Ovary (tissue), 9 donors: ENCODE data around the gene STMN3. TPM values are rescaled to one million over a fixed set of nuclear protein-coding genes. Genes with fewer than 3 reads are reported as not detected.
A peak's percentile ranks its signal among the peaks of the same experiment; 100 is the strongest.

Experiments
- DNase-seq, 5 donors: peaks; one replicate each; pipeline ENCODE4 v3.0.0-alpha.2; 2019 to 2020
- H3K27ac ChIP-seq, 2 donors: fragments of 200-600 bp; one replicate each; pipeline versions ENCODE4 v1.5.1 to v1.8.0; 2019 to 2022
- H3K27me3 ChIP-seq: fragments of 200-600 bp; one replicate; pipeline ENCODE4 v1.8.0; 2022
- H3K36me3 ChIP-seq: fragments of 200-600 bp; sonication (generic); one replicate; pipeline ENCODE4 v1.5.1; 2019
- H3K4me1 ChIP-seq: one replicate; pipeline ENCODE4 v1.8.1; 2013; ENCODE audit warnings: mild to moderate bottlenecking, moderate library complexity; ENCODE audit not compliant: insufficient read depth
- H3K4me3 ChIP-seq: fragments of 200-600 bp; sonication (generic); one replicate; pipeline ENCODE4 v1.5.1; 2017
- H3K9me3 ChIP-seq, 2 donors: fragments of 200-600 bp in 1 of 2; sonication (generic) in 1 of 2; one replicate each; pipeline versions ENCODE4 v1.5.1 to v1.8.1; 2013 to 2019; ENCODE audit warnings: mild to moderate bottlenecking in 1 of 2, moderate library complexity in 1 of 2
- EP300 ChIP-seq: sonication (generic); formaldehyde crosslinking; IDR thresholded peaks from one replicate; pipeline ENCODE4 v1.6.1; 2017; ENCODE audit warnings: antibody characterized with exemption
- POLR2A ChIP-seq: fragments of 450-650 bp; IDR thresholded peaks from one replicate; pipeline ENCODE4 v1.6.1; 2017; ENCODE audit warnings: antibody characterized with exemption, mild to moderate bottlenecking, moderate library complexity
- WGBS, 3 donors: extraction: QIAGEN DNeasy Blood & Tissue Kit in 1 of 3; methylation state at CpG; one replicate each; pipeline versions ENCODE4 v1.1.5 to v1.1.7; 2013 to 2017; 5-methylcytosine and 5-hydroxymethylcytosine counted together
- intact Hi-C, 4 donors: fragments of 100-400 bp; cut with DNase I; formaldehyde crosslinking; loops; one replicate each; pipeline versions ENCODE4 v1.11.0 to v1.15.1; 2022 to 2023
- polyA plus RNA-seq, 2 donors: library from polyadenylated mRNA; stranded (reverse); fragments of 200-250 nt in 1 of 2; fragments of 350-450 nt in 1 of 2; fragmentation: Illumina TruSeq in 1 of 2; extraction: RNeasy Lipid Tissue Mini Kit (QIAGEN cat#74804) in 1 of 2; gene quantifications; one replicate each; pipeline ENCODE4 v1.2.3, GENCODE V29; 2013 to 2014
- total RNA-seq, 7 donors: library from RNA; depleted of rRNA in 2 of 7; stranded (reverse); fragments of >200 nt in 2 of 7; fragmentation: NEBNext Ultra II Directional in 3 of 7; extraction: Animal tissue kit (Norgen Biotek cat#: 25700) in 3 of 7; gene quantifications; one replicate each; pipeline versions ENCODE4 v1.1.0 to v1.2.4, GENCODE V29; 2016 to 2023
- TF ChIP-seq, protein P1 (sequence below), 3 donors: fragments of 450-650 bp in 2 of 3; fragments of 200-600 bp in 1 of 3; IDR thresholded peaks; one replicate each; pipeline versions ENCODE4 v1.5.1 to v1.8.0; 2016 to 2022; ENCODE audit warnings: antibody characterized with exemption in 3 of 3, mild to moderate bottlenecking in 1 of 3
- donor health status: DM: no; HTN: no; CAD: no; lungs with moderate emphysema.
- donor health status: DM: no; HTN: no; CAD: no.
- donor health status: Bipolar disorder and iron deficiency.
- donor health status: DM: yes; HTN: yes; CAD: no.
- donor health status: DM: no; HTN: no; CAD: no.
- donor health status: DM: yes; HTN: yes; CAD: no.

Gene STMN3
- total and polyA plus RNA-seq, 9 donors: 7.4 to 91.1 (median 58.7) TPM

DNA sequence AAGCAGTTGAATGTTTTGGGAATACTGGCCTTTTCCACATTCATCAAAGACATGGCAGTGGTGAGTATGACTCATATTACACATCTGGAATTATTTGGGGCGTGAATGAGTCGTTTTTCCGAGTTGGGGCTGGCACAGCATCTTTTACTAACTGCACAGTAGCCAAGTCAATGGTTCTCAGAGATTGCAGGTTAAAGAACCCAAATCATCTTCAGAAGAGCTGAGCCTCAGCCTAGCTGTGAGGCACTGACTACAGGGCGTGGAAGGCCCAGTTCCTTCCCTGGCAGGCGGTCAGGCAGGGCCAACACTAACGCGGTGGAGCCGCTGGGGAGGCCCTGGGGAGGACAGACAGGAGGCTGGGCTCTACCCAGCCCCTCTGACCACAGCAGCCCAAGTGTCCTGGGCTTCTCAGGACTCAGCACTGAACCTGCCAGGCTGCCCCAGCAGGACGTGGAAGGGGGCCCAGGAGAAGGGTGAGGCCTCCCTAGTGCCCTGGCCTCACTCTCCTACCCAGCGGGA is 59.1 kb downstream of the STMN3 start:
- no peak for TF ChIP-seq EP300
- TF ChIP-seq, protein P1, sequence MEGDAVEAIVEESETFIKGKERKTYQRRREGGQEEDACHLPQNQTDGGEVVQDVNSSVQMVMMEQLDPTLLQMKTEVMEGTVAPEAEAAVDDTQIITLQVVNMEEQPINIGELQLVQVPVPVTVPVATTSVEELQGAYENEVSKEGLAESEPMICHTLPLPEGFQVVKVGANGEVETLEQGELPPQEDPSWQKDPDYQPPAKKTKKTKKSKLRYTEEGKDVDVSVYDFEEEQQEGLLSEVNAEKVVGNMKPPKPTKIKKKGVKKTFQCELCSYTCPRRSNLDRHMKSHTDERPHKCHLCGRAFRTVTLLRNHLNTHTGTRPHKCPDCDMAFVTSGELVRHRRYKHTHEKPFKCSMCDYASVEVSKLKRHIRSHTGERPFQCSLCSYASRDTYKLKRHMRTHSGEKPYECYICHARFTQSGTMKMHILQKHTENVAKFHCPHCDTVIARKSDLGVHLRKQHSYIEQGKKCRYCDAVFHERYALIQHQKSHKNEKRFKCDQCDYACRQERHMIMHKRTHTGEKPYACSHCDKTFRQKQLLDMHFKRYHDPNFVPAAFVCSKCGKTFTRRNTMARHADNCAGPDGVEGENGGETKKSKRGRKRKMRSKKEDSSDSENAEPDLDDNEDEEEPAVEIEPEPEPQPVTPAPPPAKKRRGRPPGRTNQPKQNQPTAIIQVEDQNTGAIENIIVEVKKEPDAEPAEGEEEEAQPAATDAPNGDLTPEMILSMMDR (IDR thresholded peaks at IDR 0.05): no peak
- TF ChIP-seq POLR2A: no peak
- no peak overlapping the region for H3K4me3 ChIP-seq
- intact Hi-C loops: no loop called here
- H3K9me3 ChIP-seq: no peaks in the 10 kb centered on the region
- no peak for DNase-seq
- 33 to 62% (median 41%) methylated on average over 10 of the region's 10 CpGs for WGBS, 3 donors
- no peaks in the 10 kb centered on the region for H3K36me3 ChIP-seq
- no peaks in the 10 kb centered on the region for H3K27me3 ChIP-seq
- peak overlapping the region in 1 of 2 donors; percentile 10 for H3K27ac ChIP-seq
- no peaks in the 10 kb centered on the region for H3K4me1 ChIP-seq

DNA sequence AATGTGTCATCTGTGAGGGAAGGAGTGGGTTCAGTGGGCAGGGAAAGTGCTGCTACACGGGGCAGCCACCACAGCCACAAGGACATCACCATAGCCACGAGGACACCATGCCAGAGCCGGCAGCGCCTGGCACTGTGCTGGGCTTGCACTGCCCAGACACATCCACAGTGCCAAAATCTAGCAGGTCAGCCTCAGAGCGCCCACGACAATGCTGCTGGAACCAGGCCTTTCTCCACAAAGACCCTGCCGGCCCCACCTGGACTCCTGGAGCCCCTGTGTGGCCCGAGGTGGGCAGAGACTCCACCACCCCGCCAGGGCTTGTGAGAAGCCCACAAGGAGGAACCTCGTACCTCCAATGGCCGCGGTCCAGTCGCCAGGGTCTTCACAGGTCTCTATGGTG is 60.6 kb downstream of the STMN3 start:
- no peaks in the 10 kb centered on the region for H3K27me3 ChIP-seq
- TF ChIP-seq, protein P1 (IDR thresholded peaks at IDR 0.05): no peak
- TF ChIP-seq EP300 (no peak), POLR2A (no peak)
- 90 to 95% (median 95%) methylated on average over 13 of the region's 13 CpGs for WGBS, 3 donors
- no peak for DNase-seq
- no peaks in the 10 kb centered on the region for H3K36me3 ChIP-seq
- H3K27ac ChIP-seq: no peak overlapping the region
- intact Hi-C loops: no loop called here
- no peak overlapping the region for H3K4me3 ChIP-seq
- H3K9me3 ChIP-seq: no peaks in the 10 kb centered on the region
- H3K4me1 ChIP-seq: no peaks in the 10 kb centered on the region

DNA sequence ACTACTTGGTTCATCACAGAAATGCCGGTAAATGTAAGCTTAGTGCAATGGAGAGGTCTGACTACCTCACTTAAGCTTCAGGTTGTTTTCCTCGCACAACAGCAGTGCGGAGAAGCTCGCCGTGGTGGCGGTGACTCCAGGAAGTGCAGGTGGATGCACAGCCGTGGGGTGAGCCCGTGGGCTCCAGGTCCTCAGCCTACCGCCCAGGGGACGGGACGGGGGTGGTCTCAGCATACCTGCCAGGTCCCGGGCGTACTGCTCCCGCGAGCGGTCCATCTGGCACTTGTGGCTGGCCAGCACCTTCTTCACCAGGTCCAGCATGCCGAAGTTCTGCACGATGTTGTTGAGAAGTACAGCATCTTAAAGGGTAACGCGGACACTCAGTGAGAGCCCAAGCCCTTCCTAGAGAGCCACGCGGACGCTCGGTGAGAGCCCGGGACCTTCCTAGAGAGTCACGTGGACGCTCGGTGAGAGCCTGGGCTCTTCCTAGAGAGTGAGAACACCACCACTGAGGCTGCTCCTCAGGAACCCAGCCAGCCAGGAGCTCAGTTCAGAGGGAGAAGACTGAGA is 61.4 kb downstream of the STMN3 start:
- Histone ChIP-seq H3K4me1 (no peaks in the 10 kb centered on the region), H3K4me3 (no peak overlapping the region), H3K27ac (no peak overlapping the region), H3K36me3 (no peaks in the 10 kb centered on the region), H3K27me3 (no peaks in the 10 kb centered on the region), H3K9me3 (no peaks in the 10 kb centered on the region)
- TF ChIP-seq, protein P1 (IDR thresholded peaks at IDR 0.05): no peak
- TF ChIP-seq EP300 (no peak), POLR2A (no peak)
- intact Hi-C loops: no loop called here
- WGBS, 3 donors: 94 to 95% (median 95%) methylated on average over 28 of the region's 28 CpGs
- no peak for DNase-seq

DNA sequence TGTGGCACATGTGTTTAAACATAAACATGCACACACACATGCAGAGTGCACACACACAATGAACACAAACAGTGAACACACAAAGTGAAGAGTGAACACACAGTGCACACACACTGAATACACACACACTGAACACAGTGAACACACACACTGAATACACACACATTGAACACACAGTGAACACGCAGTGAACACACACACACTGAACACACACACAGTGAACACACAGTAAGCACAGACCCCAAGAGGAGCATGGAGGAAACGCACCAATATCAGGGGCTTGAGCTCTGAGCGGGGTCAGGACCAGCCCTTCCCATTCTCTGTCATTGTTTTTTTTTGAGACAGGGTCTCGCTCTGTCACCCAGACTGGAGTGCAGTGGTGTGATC is 62.1 kb downstream of the STMN3 start:
- no peak overlapping the region for H3K4me3 ChIP-seq
- H3K36me3 ChIP-seq: no peaks in the 10 kb centered on the region
- intact Hi-C loops: no loop called here
- TF ChIP-seq EP300: no peak
- TF ChIP-seq, protein P1 (IDR thresholded peaks at IDR 0.05): no peak
- no peak for TF ChIP-seq POLR2A
- WGBS, 3 donors: 91 to 93% (median 92%) methylated on average over 4 of the region's 4 CpGs
- H3K4me1 ChIP-seq: no peaks in the 10 kb centered on the region
- no peak for DNase-seq
- no peak overlapping the region for H3K27ac ChIP-seq
- no peaks in the 10 kb centered on the region for H3K9me3 ChIP-seq
- H3K27me3 ChIP-seq: no peaks in the 10 kb centered on the region
